ENCODE data around the gene ARHGDIA. TPM values are rescaled to one million over a fixed set of nuclear protein-coding genes. Genes with fewer than 3 reads are reported as not detected.

The ARHGDIA gene
- total and polyA plus RNA-seq, 2 of the 8 experiments (the other 6 are each of a cell fraction or from before 2014, with no cell fraction given), result 62.4 to 217 TPM

GRCh38 chr17:81831957-81832607 lies 39.1 kb downstream of the ARHGDIA start:
- H3K4me3 ChIP-seq (ENCODE audit: extremely low read depth in 1 of 4, insufficient read depth in 2 of 4, low read depth in 3 of 4, low read length in 4 of 4), result peak overlapping the region; percentile 67 to 97 (median 78)
- no peak overlapping the region for H3K23ac ChIP-seq (ENCODE audit: insufficient read length)
- H4K8ac ChIP-seq (ENCODE audit: extremely low read depth, insufficient read depth, low read length), result peak overlapping the region; percentile 62; the same call in 1 of the 2 replicates
- TF ChIP-seq GABPA (IDR thresholded peaks at IDR 0.05; ENCODE audit: borderline replicate concordance, insufficient read depth, low read length) (no peak), CEBPB (IDR thresholded peaks at IDR 0.05; ENCODE audit: low read depth, low read length) (no peak), RFX5 (IDR thresholded peaks at IDR 0.05; ENCODE audit: borderline replicate concordance, low read depth, low read length) (no peak), RAD21 (IDR thresholded peaks at IDR 0.05 in 1 of 2, conservative IDR thresholded peaks at IDR 0.05 in 1 of 2; ENCODE audit: low read depth in 2 of 2, low read length in 2 of 2) (no peak), BRCA1 (IDR thresholded peaks at IDR 0.05; ENCODE audit: low read depth, low read length) (no peak), RXRA (IDR thresholded peaks at IDR 0.05; ENCODE audit: insufficient read depth, low read depth, low read length) (no peak), MAX (IDR thresholded peaks at IDR 0.05) (no peak), SIX5 (IDR thresholded peaks at IDR 0.05; ENCODE audit: low read depth, low read length) (no peak)
- TF ChIP-seq, protein P1, sequence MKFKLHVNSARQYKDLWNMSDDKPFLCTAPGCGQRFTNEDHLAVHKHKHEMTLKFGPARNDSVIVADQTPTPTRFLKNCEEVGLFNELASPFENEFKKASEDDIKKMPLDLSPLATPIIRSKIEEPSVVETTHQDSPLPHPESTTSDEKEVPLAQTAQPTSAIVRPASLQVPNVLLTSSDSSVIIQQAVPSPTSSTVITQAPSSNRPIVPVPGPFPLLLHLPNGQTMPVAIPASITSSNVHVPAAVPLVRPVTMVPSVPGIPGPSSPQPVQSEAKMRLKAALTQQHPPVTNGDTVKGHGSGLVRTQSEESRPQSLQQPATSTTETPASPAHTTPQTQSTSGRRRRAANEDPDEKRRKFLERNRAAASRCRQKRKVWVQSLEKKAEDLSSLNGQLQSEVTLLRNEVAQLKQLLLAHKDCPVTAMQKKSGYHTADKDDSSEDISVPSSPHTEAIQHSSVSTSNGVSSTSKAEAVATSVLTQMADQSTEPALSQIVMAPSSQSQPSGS (IDR thresholded peaks at IDR 0.05; ENCODE audit: low read length), result no peak
- peak overlapping the region; percentile 39 for H4K91ac ChIP-seq (replicated peaks; ENCODE audit: insufficient read length, low read length)
- no peak overlapping the region for H3K18ac ChIP-seq (ENCODE audit: extremely low read depth, low read length)
- peaks cover 0 to 15% of the 10 kb centered on the region in 2 experiments; a peak in 1 of 4 replicates for H3K79me2 ChIP-seq (ENCODE audit: control insufficient read depth in 1 of 2, insufficient read depth in 2 of 2, low read length in 2 of 2)
- H2BK12ac ChIP-seq (ENCODE audit: low read depth, low read length), result no peak overlapping the region
- peak overlapping the region; percentile 55; the same call in 1 of the 2 replicates for H2AK5ac ChIP-seq (ENCODE audit: low read depth, low read length)
- H2AFZ ChIP-seq (ENCODE audit: low read length), result no peak overlapping the region
- ChIA-PET CTCF (ENCODE audit: partially characterized antibody) (interaction anchor here (1.4 to 2.5 kb wide), 3 partner anchors 10 to 99 kb away, joined by 5 to 9 read pairs (median 5); no protein-coding TSS in a partner anchor), POLR2A (ENCODE audit: partially characterized antibody) (interaction anchor here (0.9 to 5.0 kb wide), 9 partner anchors 10 to 166 kb away, joined by 3 to 37 read pairs (median 5); partner anchors contain the start of genes CCDC137, OXLD1 and P4HB)
- H3K9me3 ChIP-seq (ENCODE audit: insufficient read depth in 2 of 2, low read depth in 1 of 2, low read length in 1 of 2), result no peaks in the 10 kb centered on the region
- FAIRE-seq (no peak), DNase-seq (ENCODE audit: low read depth in 1 of 2, low spot score in 2 of 2) (no peak)
- 75% methylated on average over 18 of the region's 18 CpGs; no CpG with 5 or more reads in 1 of the 2 experiments for WGBS, 2 experiments (ENCODE audit: extremely low coverage in 1 of 2, insufficient coverage in 1 of 2, insufficient read length in 1 of 2, insufficient replicate concordance in 2 of 2, low coverage in 1 of 2, low lambda C conversion rate in 2 of 2, missing lambda C conversion rate in 1 of 2)
- H2BK20ac ChIP-seq (ENCODE audit: low read length), result no peak overlapping the region
- 0 out of 7 replicates have a peak, but pooled peaks cover 0 to 2% (median 0%) of the 10 kb centered on the region in 4 experiments for H3K27me3 ChIP-seq (replicated peaks in 1 of 4; ENCODE audit: control insufficient read depth in 3 of 4, extremely low read depth in 1 of 4, insufficient read depth in 3 of 4, low read length in 3 of 4)
- H3K56ac ChIP-seq (replicated peaks; ENCODE audit: insufficient read length, low read depth, low read length), result peak overlapping the region; percentile 77
- peaks cover 8% of the 10 kb centered on the region for H3K23me2 ChIP-seq (ENCODE audit: low read depth, low read length)
- H3K4me1 ChIP-seq (replicated peaks in 1 of 4; ENCODE audit: control insufficient read depth in 3 of 4, insufficient read depth in 4 of 4, low read length in 3 of 4), result peaks cover 0 to 15% (median 8%) of the 10 kb centered on the region in 4 experiments; a peak in 4 of 7 replicates
- H4K20me1 ChIP-seq (replicated peaks in 1 of 2; ENCODE audit: control insufficient read depth in 1 of 2, insufficient read depth in 2 of 2, low read length in 2 of 2), result peaks cover 0 to 16% of the 10 kb centered on the region in 2 experiments
- no peak overlapping the region for H3K4ac ChIP-seq (replicated peaks; ENCODE audit: insufficient read length, low read depth, low read length)
- H4K5ac ChIP-seq (ENCODE audit: insufficient read length, low read depth, low read length), result no peak overlapping the region
- no peak overlapping the region for H2BK120ac ChIP-seq (replicated peaks; ENCODE audit: low read depth, low read length)
- no peak overlapping the region for H2BK5ac ChIP-seq (ENCODE audit: low read depth, low read length)
- H3K4me2 ChIP-seq (ENCODE audit: insufficient read depth in 1 of 2, low read depth in 2 of 2, low read length in 2 of 2), result peak overlapping the region; percentile 73 to 95
- H3K27ac ChIP-seq (ENCODE audit: low read depth, low read length), result no peak overlapping the region; the same call in 1 of the 2 replicates
- H3K36me3 ChIP-seq (ENCODE audit: control insufficient read depth in 2 of 4, insufficient read depth in 4 of 4, low read length in 3 of 4), result no peaks in the 10 kb centered on the region; a peak in 1 of 8 replicates
- H2BK15ac ChIP-seq (ENCODE audit: low read length), result peak overlapping the region; percentile 29; the same call in 1 of the 2 replicates
- no peak overlapping the region for H3K14ac ChIP-seq (ENCODE audit: insufficient read length)
- peaks cover 13% of the 10 kb centered on the region for H3K79me1 ChIP-seq (ENCODE audit: low read depth, low read length)
- peak overlapping the region; percentile 51 to 78 (median 70); a peak in 6 of 7 replicates for H3K9ac ChIP-seq (replicated peaks in 1 of 4; ENCODE audit: extremely low read depth in 1 of 4, low read depth in 3 of 4, low read length in 3 of 4)
